Mesendoderm (in vitro differentiated cells): ENCODE measurements around the gene KHDC4.
"Not testable (repeated sequence)": the region's sequence is repeated elsewhere in the genome, so short reads cannot be mapped to it uniquely, and the experiment has no call there.

Experiments used
- DNase-seq: peaks from one replicate; pipeline ENCODE4 v3.0.0; 2013
- H2AK5ac ChIP-seq: 2 replicates; pipeline ENCODE4 v1.6.1; 2013; ENCODE audit warnings: low read length, inconsistent platforms
- H2BK120ac ChIP-seq: 2 replicates; pipeline ENCODE4 v1.6.1; 2013; ENCODE audit warnings: low read depth, mild to moderate bottlenecking, low read length, moderate library complexity, mixed read lengths
- H2BK15ac ChIP-seq: replicated peaks from 2 replicates; pipeline ENCODE4 v1.6.1; 2013; ENCODE audit warnings: low read depth, mild to moderate bottlenecking, moderate library complexity
- H2BK5ac ChIP-seq: 2 replicates; pipeline ENCODE4 v1.6.1; 2013; ENCODE audit warnings: low read length, inconsistent platforms
- H3K18ac ChIP-seq: 2 replicates; pipeline ENCODE4 v1.6.1; 2013; ENCODE audit warnings: mild to moderate bottlenecking, low read length, mixed read lengths
- H3K23ac ChIP-seq: one replicate; pipeline ENCODE4 v1.6.1; 2013; ENCODE audit warnings: low read length
- H3K27ac ChIP-seq: 2 replicates; pipeline ENCODE4 v1.5.1; 2013; ENCODE audit warnings: low read depth, mild to moderate bottlenecking, inconsistent platforms, low read length, moderate library complexity
- H3K27me3 ChIP-seq: 2 replicates; pipeline ENCODE4 v1.6.1; 2013; ENCODE audit warnings: low read length, control low read depth, mild to moderate bottlenecking, inconsistent platforms; ENCODE audit not compliant: insufficient read depth, poor library complexity
- H3K36me3 ChIP-seq: 2 replicates; pipeline ENCODE4 v1.6.1; 2013; ENCODE audit warnings: low read length, inconsistent platforms; ENCODE audit not compliant: control insufficient read depth, insufficient read depth
- H3K4ac ChIP-seq: one replicate; pipeline ENCODE4 v1.6.1; 2013; ENCODE audit warnings: low read depth, mild to moderate bottlenecking, low read length, moderate library complexity
- H3K4me1 ChIP-seq: 2 replicates; pipeline ENCODE4 v1.6.1; 2013; ENCODE audit warnings: low read depth, low read length, inconsistent platforms; ENCODE audit not compliant: control insufficient read depth
- H3K4me2 ChIP-seq: 2 replicates; pipeline ENCODE4 v1.6.1; 2013; ENCODE audit warnings: low read length
- H3K4me3 ChIP-seq: 2 replicates; pipeline ENCODE4 v1.5.1; 2013; ENCODE audit warnings: mild to moderate bottlenecking, low read length
- H3K56ac ChIP-seq: one replicate; pipeline ENCODE4 v1.6.1; 2013; ENCODE audit warnings: low read length
- H3K79me1 ChIP-seq: 2 replicates; pipeline ENCODE4 v1.6.1; 2013; ENCODE audit warnings: low read length, inconsistent platforms
- H3K79me2 ChIP-seq: 2 replicates; pipeline ENCODE4 v1.6.1; 2013; ENCODE audit warnings: mild to moderate bottlenecking, low read length; ENCODE audit not compliant: control insufficient read depth, insufficient read depth
- H3K9ac ChIP-seq: 2 replicates; pipeline ENCODE4 v1.6.1; 2013; ENCODE audit warnings: low read length, inconsistent platforms
- H4K5ac ChIP-seq: one replicate; pipeline ENCODE4 v1.6.1; 2013; ENCODE audit warnings: low read length
- H4K8ac ChIP-seq: one replicate; pipeline ENCODE4 v1.6.1; 2013; ENCODE audit warnings: low read depth, mild to moderate bottlenecking, control low read depth, low read length, moderate library complexity
- WGBS: extraction: QIAGEN DNeasy Blood & Tissue Kit; methylation state at CpG from one replicate; pipeline ENCODE4 v1.1.7; 2013; ENCODE audit warnings: low lambda C conversion rate, missing lambda C conversion rate; ENCODE audit not compliant: insufficient coverage; ENCODE audit errors: extremely low coverage; 5-methylcytosine and 5-hydroxymethylcytosine counted together

The KHDC4 gene

GRCh38 chr1:155897746-155898145 lies 36.5 kb downstream of the KHDC4 start:
- no peak overlapping the region for H3K4me3 ChIP-seq

GRCh38 chr1:155896476-155896875 lies 37.7 kb downstream of the KHDC4 start:
- H3K4me1 ChIP-seq, H3K23ac ChIP-seq, H2AK5ac ChIP-seq, H4K8ac ChIP-seq, H3K4ac ChIP-seq, H3K4me2 ChIP-seq, H4K5ac ChIP-seq, H3K79me1 ChIP-seq, H3K56ac ChIP-seq, H3K18ac ChIP-seq, H3K79me2 ChIP-seq, DNase-seq, H3K4me3 ChIP-seq, H2BK120ac ChIP-seq, H2BK5ac ChIP-seq, H3K27me3 ChIP-seq, H2BK15ac ChIP-seq, H3K27ac ChIP-seq, H3K9ac ChIP-seq: not testable (repeated sequence)
- WGBS = no CpG with 5 or more reads among the region's 8 CpGs
- peaks cover 12% of the 10 kb centered on the region for H3K36me3 ChIP-seq

More at GRCh38 chr1:155897746-155898145, 36.5 kb downstream of the KHDC4 start:
- Histone ChIP-seq H3K27me3 (no peaks in the 10 kb centered on the region), H3K4me1 (no peaks in the 10 kb centered on the region), H3K79me2 (no peaks in the 10 kb centered on the region), H3K27ac (no peak overlapping the region), H3K23ac (no peak overlapping the region), H3K56ac (no peak overlapping the region), H3K4me2 (no peak overlapping the region), H2BK15ac (no peak overlapping the region), H2BK5ac (no peak overlapping the region), H4K5ac (no peak overlapping the region), H3K4ac (no peak overlapping the region), H2AK5ac (no peak overlapping the region), H4K8ac (no peak overlapping the region), H3K36me3 (peaks cover 12% of the 10 kb centered on the region), H3K9ac (no peak overlapping the region), H3K18ac (no peak overlapping the region), H2BK120ac (no peak overlapping the region), H3K79me1 (no peaks in the 10 kb centered on the region)
- no peak for DNase-seq
- WGBS = no CpG with 5 or more reads among the region's 1 CpG

- H2BK15ac ChIP-seq, H4K8ac ChIP-seq, H3K27me3 ChIP-seq, H2BK120ac ChIP-seq, H2BK5ac ChIP-seq, H3K23ac ChIP-seq, H2AK5ac ChIP-seq, DNase-seq, H3K27ac ChIP-seq, H3K56ac ChIP-seq, H3K4me1 ChIP-seq, H3K18ac ChIP-seq, H3K4me3 ChIP-seq, H4K5ac ChIP-seq, H3K9ac ChIP-seq, H3K4me2 ChIP-seq, H3K79me2 ChIP-seq, H3K79me1 ChIP-seq, H3K4ac ChIP-seq: not testable (repeated sequence)
- H3K36me3 ChIP-seq = peaks cover 12% of the 10 kb centered on the region
- no CpG with 5 or more reads among the region's 6 CpGs for WGBS
Observed at GRCh38 chr1:155895617-155896016, 38.6 kb downstream of the KHDC4 start.

GRCh38 chr1:155893389-155894142 lies 40.6 kb downstream of the KHDC4 start:
- Histone ChIP-seq H3K4ac (no peak overlapping the region), H3K36me3 (no peaks in the 10 kb centered on the region), H2BK120ac (no peak overlapping the region), H3K23ac (no peak overlapping the region), H3K4me2 (no peak overlapping the region), H4K8ac (no peak overlapping the region), H2BK5ac (no peak overlapping the region), H3K79me2 (no peaks in the 10 kb centered on the region), H4K5ac (no peak overlapping the region), H3K4me3 (no peak overlapping the region), H3K27ac (no peak overlapping the region), H3K27me3 (no peaks in the 10 kb centered on the region), H3K4me1 (no peaks in the 10 kb centered on the region), H2BK15ac (no peak overlapping the region), H3K79me1 (no peaks in the 10 kb centered on the region), H3K56ac (no peak overlapping the region), H2AK5ac (no peak overlapping the region), H3K9ac (no peak overlapping the region), H3K18ac (no peak overlapping the region)
- WGBS = no CpG with 5 or more reads among the region's 10 CpGs
- no peak for DNase-seq

GRCh38 chr1:155892796-155893195 lies 41.4 kb downstream of the KHDC4 start:
- WGBS = no CpG with 5 or more reads among the region's 3 CpGs
- no peak overlapping the region for H4K8ac ChIP-seq
- no peak overlapping the region for H4K5ac ChIP-seq
- no peak overlapping the region for H2AK5ac ChIP-seq
- H3K27ac ChIP-seq = no peak overlapping the region
- no peak overlapping the region for H3K18ac ChIP-seq
- no peak overlapping the region for H2BK120ac ChIP-seq
- H2BK5ac ChIP-seq = no peak overlapping the region
- H3K4me2 ChIP-seq = no peak overlapping the region
- H3K79me1 ChIP-seq = no peaks in the 10 kb centered on the region
- no peak overlapping the region for H3K56ac ChIP-seq
- H3K4me3 ChIP-seq = no peak overlapping the region
- no peak for DNase-seq
- H2BK15ac ChIP-seq = no peak overlapping the region
- H3K79me2 ChIP-seq = no peaks in the 10 kb centered on the region
- H3K4ac ChIP-seq = no peak overlapping the region
- H3K27me3 ChIP-seq = no peaks in the 10 kb centered on the region
- H3K4me1 ChIP-seq = no peaks in the 10 kb centered on the region
- H3K36me3 ChIP-seq = no peaks in the 10 kb centered on the region
- no peak overlapping the region for H3K9ac ChIP-seq
- no peak overlapping the region for H3K23ac ChIP-seq

- no peak overlapping the region for H2BK5ac ChIP-seq
- H3K79me2 ChIP-seq = no peaks in the 10 kb centered on the region
- H3K18ac ChIP-seq = no peak overlapping the region
- no peak overlapping the region for H3K9ac ChIP-seq
- no peak overlapping the region for H4K8ac ChIP-seq
- H3K4me2 ChIP-seq = no peak overlapping the region
- no peaks in the 10 kb centered on the region for H3K4me1 ChIP-seq
- H2BK120ac ChIP-seq = no peak overlapping the region
- H2AK5ac ChIP-seq = no peak overlapping the region
- H3K4me3 ChIP-seq = no peak overlapping the region
- H3K27ac ChIP-seq = no peak overlapping the region
- no peak for DNase-seq
- no peak overlapping the region for H3K56ac ChIP-seq
- H2BK15ac ChIP-seq = no peak overlapping the region
- no peaks in the 10 kb centered on the region for H3K27me3 ChIP-seq
- no peaks in the 10 kb centered on the region for H3K79me1 ChIP-seq
- WGBS = no CpG with 5 or more reads among the region's 3 CpGs
- H4K5ac ChIP-seq = no peak overlapping the region
- no peaks in the 10 kb centered on the region for H3K36me3 ChIP-seq
- H3K4ac ChIP-seq = no peak overlapping the region
- no peak overlapping the region for H3K23ac ChIP-seq
Observed at GRCh38 chr1:155890251-155890650, 44.0 kb downstream of the KHDC4 start.
